ENCODE data around the gene FBXO10.
A peak's percentile ranks its signal among the peaks of the same experiment; 100 is the strongest.
"Not testable (repeated sequence)": the region's sequence is repeated elsewhere in the genome, so short reads cannot be mapped to it uniquely, and the experiment has no call there.

Gene FBXO10

GRCh38 chr9:37509536-37509935 is 66.6 kb downstream of the FBXO10 start:
- DNase-seq, result no peak

GRCh38 chr9:37508834-37509206 is 67.4 kb downstream of the FBXO10 start:
- DNase-seq, result no peak

- no peak for DNase-seq
These were observed 67.9 kb downstream of the FBXO10 start for GRCh38 chr9:37508135-37508833.

GRCh38 chr9:37507566-37508134 is 68.5 kb downstream of the FBXO10 start:
- DNase-seq, result no peak

DNA sequence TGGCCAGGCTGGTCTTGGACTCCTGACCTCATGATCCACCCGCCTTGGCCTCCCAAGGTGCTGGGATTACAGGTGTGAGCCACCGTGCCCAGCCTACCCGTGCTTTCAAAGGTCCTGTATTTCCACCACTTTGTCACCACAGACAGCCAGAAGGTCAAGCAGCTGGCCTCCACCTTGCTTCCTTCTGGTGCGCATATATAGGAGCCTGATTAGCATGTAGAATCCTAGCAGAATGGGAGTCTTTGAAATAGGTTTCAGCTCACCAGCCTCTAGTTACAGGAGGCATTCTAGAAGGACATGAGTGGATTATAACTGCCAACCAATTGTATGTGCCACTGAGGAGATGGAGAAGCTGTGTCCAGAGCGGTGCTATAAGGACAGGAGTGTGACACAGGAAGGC is 71.6 kb downstream of the FBXO10 start:
- DNase-seq, result no peak

- no peak for DNase-seq
These were observed 72.4 kb downstream of the FBXO10 start for GRCh38 chr9:37503736-37504135.

GRCh38 chr9:37501957-37502596 is 74.1 kb downstream of the FBXO10 start:
- no peak for DNase-seq

GRCh38 chr9:37499297-37499696 is 76.9 kb downstream of the FBXO10 start:
- no peak for DNase-seq

- no peak for DNase-seq
These were observed 77.7 kb downstream of the FBXO10 start for GRCh38 chr9:37498457-37498856.

GRCh38 chr9:37497320-37497719 is 78.9 kb downstream of the FBXO10 start:
- no peak for DNase-seq

GRCh38 chr9:37496020-37496419 is 80.2 kb downstream of the FBXO10 start:
- DNase-seq, result no peak

- DNase-seq, result no peak
These were observed 80.6 kb downstream of the FBXO10 start for GRCh38 chr9:37495571-37495970.

- no peak for DNase-seq
These were observed 84.2 kb downstream of the FBXO10 start for GRCh38 chr9:37491939-37492338.

- DNase-seq, result no peak
These were observed 89.3 kb downstream of the FBXO10 start for GRCh38 chr9:37486616-37487548.

DNA sequence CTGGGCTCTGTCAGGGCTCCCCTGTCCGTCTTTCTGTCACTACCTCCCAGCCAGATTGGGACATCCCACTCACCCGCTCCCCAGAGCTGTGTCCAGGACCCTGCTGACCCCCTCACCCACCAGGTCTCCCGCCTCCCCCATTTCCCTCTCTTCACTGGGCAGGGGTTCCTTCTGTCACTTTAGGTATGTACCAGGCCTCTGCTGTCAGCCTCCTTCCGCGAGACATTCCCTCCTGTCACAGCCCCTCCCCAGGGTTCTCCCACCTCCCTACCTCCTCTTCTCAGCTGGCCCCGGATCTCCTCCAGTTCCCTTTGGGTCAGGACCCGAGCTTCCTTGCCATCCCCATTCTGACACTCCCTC is 89.9 kb downstream of the FBXO10 start:
- DNase-seq, result no peak

- peak; percentile 81 for DNase-seq
These were observed 90.6 kb downstream of the FBXO10 start, which contains the start of gene POLR1E for GRCh38 chr9:37485389-37486255. Gene POLR1E, plus strand, starts transcription at chr9:37485948. Its CDS starts 100 bp downstream, at chr9:37486048.

- no peak for DNase-seq
These were observed 95.4 kb downstream of the FBXO10 start for GRCh38 chr9:37480759-37481158.

DNA sequence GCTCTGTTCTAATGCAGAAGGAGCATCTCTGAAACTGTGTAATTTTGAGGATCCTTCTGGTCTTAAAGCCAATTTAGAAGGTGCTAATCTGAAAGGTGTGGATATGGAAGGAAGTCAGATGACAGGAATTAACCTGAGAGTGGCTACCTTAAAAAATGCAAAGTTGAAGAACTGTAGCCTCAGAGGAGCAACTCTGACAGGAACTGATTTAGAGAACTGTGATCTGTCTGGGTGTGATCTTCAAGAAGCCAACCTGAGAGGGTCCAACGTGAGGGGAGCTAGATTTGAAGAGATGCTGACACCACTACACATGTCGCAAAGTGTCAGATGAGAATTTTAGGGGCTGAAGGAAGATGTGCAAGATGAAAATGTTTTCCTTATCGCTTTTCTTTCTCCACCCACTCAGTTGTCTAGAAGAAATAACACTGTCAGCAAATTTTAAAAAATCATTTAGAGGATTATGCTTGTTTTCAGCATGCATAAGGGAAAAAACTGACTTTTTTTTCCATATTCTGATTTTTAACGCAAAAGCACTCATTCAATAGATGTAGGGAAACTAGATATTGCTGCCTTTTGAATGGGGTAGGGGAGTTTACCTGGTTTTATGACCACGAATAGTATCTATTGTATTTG is 98.1 kb downstream of the FBXO10 start:
- not testable (repeated sequence) for DNase-seq

- DNase-seq, result not testable (repeated sequence)
These were observed 98.7 kb downstream of the FBXO10 start for GRCh38 chr9:37477443-37477842.

DNA sequence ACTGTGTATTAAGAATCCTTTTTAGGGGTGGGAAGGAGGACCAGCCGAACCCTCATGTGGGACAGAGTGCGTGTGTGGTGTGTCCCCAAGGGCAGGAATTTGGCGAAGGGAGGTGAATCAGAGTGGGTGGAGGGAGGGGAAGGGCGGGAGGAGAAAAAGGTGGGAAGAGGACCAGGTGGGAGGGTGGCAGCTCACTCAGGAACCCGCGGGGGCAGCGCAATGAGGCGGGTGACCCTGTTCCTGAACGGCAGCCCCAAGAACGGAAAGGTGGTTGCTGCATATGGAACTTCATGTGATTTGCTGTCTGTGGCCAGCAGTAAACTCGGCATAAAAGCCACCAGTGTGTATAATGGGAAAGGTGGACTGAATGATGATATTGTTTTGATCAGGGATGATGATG is 99.2 kb downstream of the FBXO10 start:
- DNase-seq, result no peak

DNA sequence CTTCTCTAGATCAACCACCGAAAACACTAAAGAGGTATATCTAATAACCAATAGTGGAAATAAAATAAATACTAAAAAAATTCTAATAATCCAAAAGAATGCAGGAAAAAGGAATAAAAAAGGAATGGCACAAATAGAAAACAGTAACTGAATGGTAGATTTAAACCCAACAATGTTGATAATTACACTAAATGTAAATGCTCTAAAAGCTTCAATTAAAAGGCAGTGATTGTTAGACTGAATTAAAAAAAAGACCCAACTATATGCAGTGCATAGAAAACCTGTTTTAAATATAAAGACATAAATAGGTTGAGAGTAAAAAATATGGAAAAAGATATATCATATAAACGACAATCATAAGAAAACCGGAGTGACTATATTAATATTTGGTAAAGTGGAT is 101.7 kb downstream of the FBXO10 start:
- no peak for DNase-seq

DNA sequence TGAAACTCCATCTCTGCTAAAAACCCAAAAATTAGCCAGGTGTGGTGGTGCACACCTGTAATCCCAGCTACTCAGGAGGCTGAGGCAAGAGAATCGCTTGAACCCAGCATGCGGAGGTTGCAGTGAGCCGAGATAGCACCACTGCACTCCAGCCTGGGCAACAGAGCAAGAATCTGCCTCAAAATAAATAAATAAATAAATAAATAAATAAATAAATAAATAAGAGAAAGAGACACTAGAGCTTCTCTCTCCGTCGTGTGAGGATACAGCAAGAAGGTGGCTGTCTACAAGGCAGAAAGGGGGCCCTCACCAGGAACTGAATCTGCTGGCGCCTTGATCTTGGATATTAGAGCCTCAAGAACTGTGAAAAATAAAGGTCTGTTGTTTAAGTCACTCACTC is 102.2 kb downstream of the FBXO10 start:
- DNase-seq, result not testable (repeated sequence)
